RPMI7951 (cell line): ENCODE results near the gene EXD1. TPM values are rescaled to one million over a fixed set of nuclear protein-coding genes. Genes with fewer than 3 reads are reported as not detected.
"Not testable (repeated sequence)": the region's sequence is repeated elsewhere in the genome, so short reads cannot be mapped to it uniquely, and the experiment has no call there.

Experiments
- DNase-seq: peaks from one replicate; pipeline ENCODE4 v3.0.0-alpha.2; 2012; ENCODE audit warnings: low read depth
- total RNA-seq: library from RNA; depleted of rRNA; stranded (reverse); fragments of >200 nt; shearing (Covaris generic); gene quantifications from 2 replicates; pipeline ENCODE4 v1.2.3, GENCODE V29; 2014; rRNA removed

The EXD1 gene
- total RNA-seq, 1 experiment from 2014 or later: not detected

GRCh38 chr15:41148065-41148464, 82.5 kb downstream of the EXD1 start:
- no peak for DNase-seq

- no peak for DNase-seq
Observed at GRCh38 chr15:41139619-41140018, 90.9 kb downstream of the EXD1 start.

GRCh38 chr15:41139112-41139511, 91.4 kb downstream of the EXD1 start:
- DNase-seq: not testable (repeated sequence)

- DNase-seq: not testable (repeated sequence)
Observed at GRCh38 chr15:41135580-41135979, 95.0 kb downstream of the EXD1 start.

- DNase-seq: no peak
Observed at GRCh38 chr15:41133454-41133853, 97.1 kb downstream of the EXD1 start.

Other genes starting within 250 kb of the EXD1 start
- gene INO80, start 114.5 kb downstream of the EXD1 start, total RNA-seq: 11.7 and 14.2 TPM in 2 replicates
- 87.7 and 92.7 TPM in 2 replicates for gene CHP1, start 511 bp upstream of the EXD1 start, total RNA-seq
- gene OIP5, start 101.8 kb upstream of the EXD1 start, total RNA-seq: 64.2 and 92.3 TPM in 2 replicates
- 360 and 426 TPM in 2 replicates for gene NUSAP1, start 102.1 kb upstream of the EXD1 start, total RNA-seq
- 27.4 and 28.9 TPM in 2 replicates for gene NDUFAF1, start 171.7 kb upstream of the EXD1 start, total RNA-seq
- gene RTF1, start 186.3 kb upstream of the EXD1 start, total RNA-seq: 24.1 and 25.1 TPM in 2 replicates